GM13976 (cell line): Measurements from ENCODE around the gene SMCHD1.

Experiments
- DNase-seq: peaks from one replicate; pipeline ENCODE4 v3.0.0; 2012; ENCODE audit warnings: low spot score
- in situ Hi-C: fragments of 300-500 bp; cut with MboI; formaldehyde crosslinking; loops from one replicate; pipeline ENCODE4 v1.12.0; 2022; ENCODE audit warnings: low sequenced_read_pairs, mixed read lengths, inconsistent platforms; ENCODE audit not compliant: unreplicated experiment
- TF ChIP-seq, protein P1 (sequence below): IDR thresholded peaks from 2 replicates; pipeline ENCODE4 v1.5.1; 2012; ENCODE audit warnings: borderline replicate concordance, mild to moderate bottlenecking; ENCODE audit not compliant: insufficient read depth; ENCODE audit errors: extremely low read depth, missing control alignments, control extremely low read depth

SMCHD1 gene

GRCh38 chr18:2642771-2643170 is 12.8 kb upstream of the SMCHD1 start:
- in situ Hi-C loops, result no loop called here
- no peak for DNase-seq
- TF ChIP-seq, protein P1, sequence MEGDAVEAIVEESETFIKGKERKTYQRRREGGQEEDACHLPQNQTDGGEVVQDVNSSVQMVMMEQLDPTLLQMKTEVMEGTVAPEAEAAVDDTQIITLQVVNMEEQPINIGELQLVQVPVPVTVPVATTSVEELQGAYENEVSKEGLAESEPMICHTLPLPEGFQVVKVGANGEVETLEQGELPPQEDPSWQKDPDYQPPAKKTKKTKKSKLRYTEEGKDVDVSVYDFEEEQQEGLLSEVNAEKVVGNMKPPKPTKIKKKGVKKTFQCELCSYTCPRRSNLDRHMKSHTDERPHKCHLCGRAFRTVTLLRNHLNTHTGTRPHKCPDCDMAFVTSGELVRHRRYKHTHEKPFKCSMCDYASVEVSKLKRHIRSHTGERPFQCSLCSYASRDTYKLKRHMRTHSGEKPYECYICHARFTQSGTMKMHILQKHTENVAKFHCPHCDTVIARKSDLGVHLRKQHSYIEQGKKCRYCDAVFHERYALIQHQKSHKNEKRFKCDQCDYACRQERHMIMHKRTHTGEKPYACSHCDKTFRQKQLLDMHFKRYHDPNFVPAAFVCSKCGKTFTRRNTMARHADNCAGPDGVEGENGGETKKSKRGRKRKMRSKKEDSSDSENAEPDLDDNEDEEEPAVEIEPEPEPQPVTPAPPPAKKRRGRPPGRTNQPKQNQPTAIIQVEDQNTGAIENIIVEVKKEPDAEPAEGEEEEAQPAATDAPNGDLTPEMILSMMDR, result no peak

DNA sequence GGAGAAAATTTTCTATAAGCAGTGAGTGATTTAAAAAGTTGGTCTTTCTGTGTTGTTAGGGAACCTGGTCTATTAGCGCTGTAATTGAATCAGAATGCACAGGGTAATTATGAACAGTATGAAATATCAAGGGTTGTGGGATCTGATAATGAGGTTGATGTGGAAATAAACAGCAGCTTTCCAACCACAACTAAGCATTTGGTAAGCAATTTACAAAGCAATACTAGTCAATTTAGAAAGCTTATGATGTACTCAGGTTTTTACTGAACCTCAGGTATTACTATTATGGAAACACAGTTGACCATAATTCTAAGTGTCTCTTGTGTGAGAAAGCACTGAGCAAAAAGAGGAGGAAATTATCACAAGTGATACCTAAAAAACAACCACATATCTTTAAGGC is 11.0 kb upstream of the SMCHD1 start:
- TF ChIP-seq, protein P1, result no peak
- in situ Hi-C loops, result no loop called here
- DNase-seq, result no peak

- in situ Hi-C loops, result loop anchor here (25.0 kb wide), 1 partner anchor 1840 kb away; the partner anchor contains the start of gene YES1
- DNase-seq, result no peak
- TF ChIP-seq, protein P1, result no peak
Observed at GRCh38 chr18:2651981-2652380, 3.5 kb upstream of the SMCHD1 start.

- no peak for DNase-seq
- TF ChIP-seq, protein P1, result no peak
- in situ Hi-C loops, result loop anchor here (25.0 kb wide), 1 partner anchor 1841 kb away; the partner anchor contains the start of gene YES1
Observed at GRCh38 chr18:2653467-2653866, 2.1 kb upstream of the SMCHD1 start.

GRCh38 chr18:2654169-2654927 is 1.2 kb upstream of the SMCHD1 start:
- in situ Hi-C loops, result loop anchor here (25.0 kb wide), 1 partner anchor 1842 kb away; the partner anchor contains the start of gene YES1
- no peak for DNase-seq
- TF ChIP-seq, protein P1, result no peak

DNA sequence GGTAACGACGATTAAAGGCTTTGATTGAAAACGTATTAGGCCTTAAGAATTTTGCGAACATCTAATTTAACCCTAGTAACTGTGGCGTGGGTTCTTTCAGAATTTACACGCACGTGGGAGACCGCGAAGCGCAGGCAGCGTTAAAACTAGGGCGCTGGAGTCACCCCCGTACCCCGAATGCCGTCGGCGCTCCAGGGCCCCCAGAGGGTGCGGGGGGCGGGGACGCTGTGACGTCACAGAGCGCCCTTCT is 673 bp upstream of the SMCHD1 start:
- DNase-seq, result peak; percentile 72
- TF ChIP-seq, protein P1, result no peak
- in situ Hi-C loops, result loop anchor here (25.0 kb wide), 1 partner anchor 1843 kb away; the partner anchor contains the start of gene YES1
